ENCODE measurements around the gene RAB36. TPM values are rescaled to one million over a fixed set of nuclear protein-coding genes. Genes with fewer than 3 reads are reported as not detected.

Gene RAB36
- total and polyA plus RNA-seq, 9 of the 15 experiments (the other 6 are each of a cell fraction or from before 2014, with no cell fraction given), result 0.04 to 0.50 (median 0.08) TPM; not detected in 3

- TF ChIP-seq ZNF408 (CRISPR knock-in tag; IDR thresholded peaks at IDR 0.05; ENCODE audit: low read depth) (no peak), SIN3B (IDR thresholded peaks at IDR 0.05; ENCODE audit: low read depth) (no peak), CAMTA2 (CRISPR knock-in tag; conservative IDR thresholded peaks at IDR 0.05) (no peak), MAFK (IDR thresholded peaks at IDR 0.05; ENCODE audit: low read length) (no peak), NFATC3 (IDR thresholded peaks at IDR 0.05) (no peak), BRCA1 (IDR thresholded peaks at IDR 0.05) (no peak), BRCA1 (CRISPR knock-in tag; IDR thresholded peaks at IDR 0.05) (no peak), MCM2 (IDR thresholded peaks at IDR 0.05; ENCODE audit: low read depth) (no peak), SOX6 (IDR thresholded peaks at IDR 0.05) (no peak), ZNF717 (CRISPR knock-in tag; IDR thresholded peaks at IDR 0.05) (no peak), KLF1 (tag; IDR thresholded peaks at IDR 0.05) (no peak), NEUROD1 (IDR thresholded peaks at IDR 0.05; ENCODE audit: borderline replicate concordance, low read depth, low read length, partially characterized antibody) (peak; percentile 12), NUFIP1 (IDR thresholded peaks at IDR 0.05; ENCODE audit: partially characterized antibody) (no peak), MEIS2 (IDR thresholded peaks at IDR 0.05; ENCODE audit: partially characterized antibody) (no peak), MXI1 (IDR thresholded peaks at IDR 0.05; ENCODE audit: low read depth, low read length) (no peak), POLR2AphosphoS5 (IDR thresholded peaks at IDR 0.05; ENCODE audit: control insufficient read depth, insufficient read depth, low read depth, low read length) (peak; percentile 41; the same call in 1 of the 2 replicates), SIN3A (IDR thresholded peaks at IDR 0.05; ENCODE audit: borderline replicate concordance in 2 of 2, control insufficient read depth in 1 of 2, low read depth in 2 of 2, low read length in 2 of 2) (peak in 1 of 2 experiments; percentile 2; a peak in 1 of 4 replicates), CBX5 (IDR thresholded peaks at IDR 0.05; ENCODE audit: borderline replicate concordance, low read depth) (no peak), CXXC5 (CRISPR knock-in tag; IDR thresholded peaks at IDR 0.05) (no peak), CHD4 (IDR thresholded peaks at IDR 0.05; ENCODE audit: insufficient read depth, insufficient replicate concordance, low read depth, low read length, poor library complexity, severe bottlenecking) (no peak), ETV5 (CRISPR knock-in tag; IDR thresholded peaks at IDR 0.05; ENCODE audit: low read depth) (no peak)
- TF ChIP-seq, protein P1, sequence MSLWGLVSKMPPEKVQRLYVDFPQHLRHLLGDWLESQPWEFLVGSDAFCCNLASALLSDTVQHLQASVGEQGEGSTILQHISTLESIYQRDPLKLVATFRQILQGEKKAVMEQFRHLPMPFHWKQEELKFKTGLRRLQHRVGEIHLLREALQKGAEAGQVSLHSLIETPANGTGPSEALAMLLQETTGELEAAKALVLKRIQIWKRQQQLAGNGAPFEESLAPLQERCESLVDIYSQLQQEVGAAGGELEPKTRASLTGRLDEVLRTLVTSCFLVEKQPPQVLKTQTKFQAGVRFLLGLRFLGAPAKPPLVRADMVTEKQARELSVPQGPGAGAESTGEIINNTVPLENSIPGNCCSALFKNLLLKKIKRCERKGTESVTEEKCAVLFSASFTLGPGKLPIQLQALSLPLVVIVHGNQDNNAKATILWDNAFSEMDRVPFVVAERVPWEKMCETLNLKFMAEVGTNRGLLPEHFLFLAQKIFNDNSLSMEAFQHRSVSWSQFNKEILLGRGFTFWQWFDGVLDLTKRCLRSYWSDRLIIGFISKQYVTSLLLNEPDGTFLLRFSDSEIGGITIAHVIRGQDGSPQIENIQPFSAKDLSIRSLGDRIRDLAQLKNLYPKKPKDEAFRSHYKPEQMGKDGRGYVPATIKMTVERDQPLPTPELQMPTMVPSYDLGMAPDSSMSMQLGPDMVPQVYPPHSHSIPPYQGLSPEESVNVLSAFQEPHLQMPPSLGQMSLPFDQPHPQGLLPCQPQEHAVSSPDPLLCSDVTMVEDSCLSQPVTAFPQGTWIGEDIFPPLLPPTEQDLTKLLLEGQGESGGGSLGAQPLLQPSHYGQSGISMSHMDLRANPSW (CRISPR knock-in tag; IDR thresholded peaks at IDR 0.05), result 0 out of 2 replicates have a peak, but pooled peaks have one; percentile 16
These were observed 38.3 kb upstream of the RAB36 start (continued) for GRCh38 chr22:23106906-23107367.

All from K562 (cell line).